ENCODE results near the gene ACSS1.

GRCh38 chr20:25099601-25100140, 41.7 kb upstream of the ACSS1 start:
- TF ChIP-seq CTCF (conservative IDR thresholded peaks at IDR 0.05), result no peak
- no peak for TF ChIP-seq EZH2 (IDR thresholded peaks at IDR 0.05; ENCODE audit: low read depth)
